Ovary (tissue), 3 donors: ENCODE measurements around the gene VASN.

Experiments used
- CTCF ChIP-seq, 3 donors: fragments of 450-650 bp in 2 of 3; fragments of 200-600 bp in 1 of 3; IDR thresholded peaks; one replicate each; pipeline versions ENCODE4 v1.5.1 to v1.8.0; 2016 to 2022; ENCODE audit warnings: antibody characterized with exemption in 3 of 3, mild to moderate bottlenecking in 1 of 3
- EP300 ChIP-seq: sonication (generic); formaldehyde crosslinking; IDR thresholded peaks from one replicate; pipeline ENCODE4 v1.6.1; 2017; ENCODE audit warnings: antibody characterized with exemption
- POLR2A ChIP-seq: fragments of 450-650 bp; IDR thresholded peaks from one replicate; pipeline ENCODE4 v1.6.1; 2017; ENCODE audit warnings: antibody characterized with exemption, mild to moderate bottlenecking, moderate library complexity
- donor health status: DM: no; HTN: no; CAD: no.

GRCh38 chr16:4369007-4369733 lies 2.5 kb upstream of the VASN start:
- TF ChIP-seq EP300 (no peak), CTCF (IDR thresholded peaks at IDR 0.05) (no peak), POLR2A (no peak)
